ENCODE measurements around the gene GABRA4. TPM values are rescaled to one million over a fixed set of nuclear protein-coding genes. Genes with fewer than 3 reads are reported as not detected.

GABRA4 gene
- total RNA-seq, 1 experiment from 2014 or later: not detected

- Histone ChIP-seq H2BK12ac (ENCODE audit: insufficient read length, low read depth, low read length) (no peak overlapping the region), H4K20me1 (ENCODE audit: control insufficient read depth, insufficient read depth, insufficient read length) (no peaks in the 10 kb centered on the region), H2BK120ac (ENCODE audit: low read depth, low read length, poor library complexity, severe bottlenecking) (no peak overlapping the region), H3K27ac (ENCODE audit: insufficient read length, low read depth, low read length) (no peak overlapping the region), H2AFZ (ENCODE audit: low read length) (no peak overlapping the region), H2AK5ac (ENCODE audit: insufficient read length, low read length) (no peak overlapping the region), H4K8ac (replicated peaks; ENCODE audit: insufficient read length, low read depth, low read length) (no peak overlapping the region), H3K9ac (ENCODE audit: extremely low read depth, insufficient read length, low read length) (no peak overlapping the region), H3K79me1 (ENCODE audit: insufficient read depth, low read depth, low read length, poor library complexity, severe bottlenecking) (no peaks in the 10 kb centered on the region), H2BK5ac (ENCODE audit: insufficient read length, low read length) (no peak overlapping the region), H3K4me1 (ENCODE audit: insufficient read depth, low read length) (no peaks in the 10 kb centered on the region), H3K18ac (ENCODE audit: insufficient read length, low read depth, low read length) (no peak overlapping the region), H3K9me3 (ENCODE audit: control insufficient read depth, low read depth, low read length) (no peaks in the 10 kb centered on the region), H3K79me2 (ENCODE audit: insufficient read depth, low read length) (no peaks in the 10 kb centered on the region), H2BK15ac (ENCODE audit: low read depth, low read length) (no peak overlapping the region), H3K14ac (ENCODE audit: insufficient read depth, low read length) (no peak overlapping the region), H4K5ac (ENCODE audit: insufficient read length, low read depth, low read length) (no peak overlapping the region), H3K56ac (ENCODE audit: insufficient read length, low read depth, low read length) (no peak overlapping the region), H3K23me2 (ENCODE audit: insufficient read length, low read depth, low read length, poor library complexity, severe bottlenecking) (no peaks in the 10 kb centered on the region), H3T11ph (ENCODE audit: low read length) (no peak overlapping the region), H3K27me3 (ENCODE audit: insufficient read depth, low read length) (no peaks in the 10 kb centered on the region), H4K91ac (ENCODE audit: insufficient read length, low read depth, low read length) (no peak overlapping the region), H3K4me2 (ENCODE audit: insufficient read depth, insufficient read length, low read length) (no peak overlapping the region), H3K4ac (ENCODE audit: low read depth, low read length) (no peak overlapping the region), H2BK20ac (ENCODE audit: low read depth, low read length, poor library complexity, severe bottlenecking) (no peak overlapping the region), H3K23ac (ENCODE audit: insufficient read length, low read depth, low read length) (no peak overlapping the region)
- no peaks in the 10 kb centered on the region for H3K4me1 Mint-ChIP-seq
- peaks cover 11% of the 10 kb centered on the region for H3K27me3 Mint-ChIP-seq (ENCODE audit: low read depth)
- no peak for TF ChIP-seq CTCF (conservative IDR thresholded peaks at IDR 0.05)
- H3K4me3 Mint-ChIP-seq: no peak overlapping the region
- H3K36me3 Mint-ChIP-seq (ENCODE audit: insufficient read depth in 1 of 3, low read depth in 3 of 3): no peaks in the 10 kb centered on the region
- no CpG with 5 or more reads among the region's 3 CpGs for WGBS (ENCODE audit: extremely low coverage, insufficient read length, low lambda C conversion rate)
- H3K9me3 Mint-ChIP-seq: no peaks in the 10 kb centered on the region
- H3K27ac Mint-ChIP-seq: no peak overlapping the region
- DNase-seq: no peak
Measured at GRCh38 chr4:46930891-46931290, 62.5 kb downstream of the GABRA4 start.
